HL-60 (cell line): ENCODE measurements around the gene RERG.

Experiments used
- DNase-seq, 2 experiments: peaks; one replicate each; pipeline ENCODE4 v3.0.0-alpha.2; 2010 to 2020; ENCODE audit warnings: low read depth in 1 of 2, low spot score in 1 of 2
- H3K27ac ChIP-seq: fragments of 250-450 bp; sonication (Bioruptor Pico); replicated peaks from 2 replicates; pipeline ENCODE4 v1.5.1; 2020; ENCODE audit warnings: mild to moderate bottlenecking, moderate library complexity
- H3K27me3 ChIP-seq: fragments of 250-450 bp; sonication (Bioruptor Pico); 2 replicates; pipeline ENCODE4 v1.5.1; 2021; ENCODE audit warnings: mild to moderate bottlenecking, moderate library complexity; ENCODE audit not compliant: insufficient read depth, poor library complexity, severe bottlenecking
- H3K4me3 ChIP-seq: replicated peaks from 2 replicates; pipeline ENCODE4 v1.5.1; 2011; ENCODE audit warnings: mild to moderate bottlenecking, control low read depth, low read length; ENCODE audit not compliant: insufficient read depth
- GABPA ChIP-seq: IDR thresholded peaks from 2 replicates; pipeline ENCODE4 v1.6.1; 2012; ENCODE audit warnings: low read depth
- POLR2AphosphoS5 ChIP-seq: IDR thresholded peaks from 2 replicates; pipeline ENCODE4 v1.6.1; 2012; ENCODE audit warnings: low read depth
- SPI1 ChIP-seq: IDR thresholded peaks from 2 replicates; pipeline ENCODE4 v1.6.1; 2012; ENCODE audit warnings: low read depth, mild to moderate bottlenecking, borderline replicate concordance
- TF ChIP-seq, protein P1 (sequence below): IDR thresholded peaks from 2 replicates; pipeline ENCODE4 v1.6.1; 2012; ENCODE audit warnings: low read depth; ENCODE audit not compliant: insufficient replicate concordance
- TF ChIP-seq, protein P2 (sequence below): IDR thresholded peaks from one replicate; pipeline ENCODE4 v1.5.1; 2011; ENCODE audit warnings: low read length, control low read depth, inconsistent platforms; ENCODE audit not compliant: insufficient read depth

Gene RERG

DNA sequence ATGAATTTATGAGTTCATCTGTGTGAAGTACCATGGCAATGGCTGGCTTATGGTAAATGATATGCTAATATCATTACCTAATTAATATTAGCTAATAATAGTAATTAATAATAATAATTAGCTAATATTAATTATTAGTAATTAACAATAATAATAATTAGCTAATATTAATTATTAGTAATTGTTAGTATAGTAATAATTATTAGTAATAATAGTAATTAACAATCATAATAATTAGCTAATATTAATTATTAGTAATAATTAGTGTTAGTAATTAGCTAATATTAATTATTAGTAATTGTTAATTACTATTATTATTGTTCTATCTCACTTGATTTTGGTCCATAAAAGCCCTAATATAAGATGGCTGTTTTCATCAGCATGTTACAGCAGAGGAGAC is 19.8 kb downstream of the RERG start:
- no peak overlapping the region for H3K27ac ChIP-seq
- TF ChIP-seq SPI1: no peak
- TF ChIP-seq, protein P1, sequence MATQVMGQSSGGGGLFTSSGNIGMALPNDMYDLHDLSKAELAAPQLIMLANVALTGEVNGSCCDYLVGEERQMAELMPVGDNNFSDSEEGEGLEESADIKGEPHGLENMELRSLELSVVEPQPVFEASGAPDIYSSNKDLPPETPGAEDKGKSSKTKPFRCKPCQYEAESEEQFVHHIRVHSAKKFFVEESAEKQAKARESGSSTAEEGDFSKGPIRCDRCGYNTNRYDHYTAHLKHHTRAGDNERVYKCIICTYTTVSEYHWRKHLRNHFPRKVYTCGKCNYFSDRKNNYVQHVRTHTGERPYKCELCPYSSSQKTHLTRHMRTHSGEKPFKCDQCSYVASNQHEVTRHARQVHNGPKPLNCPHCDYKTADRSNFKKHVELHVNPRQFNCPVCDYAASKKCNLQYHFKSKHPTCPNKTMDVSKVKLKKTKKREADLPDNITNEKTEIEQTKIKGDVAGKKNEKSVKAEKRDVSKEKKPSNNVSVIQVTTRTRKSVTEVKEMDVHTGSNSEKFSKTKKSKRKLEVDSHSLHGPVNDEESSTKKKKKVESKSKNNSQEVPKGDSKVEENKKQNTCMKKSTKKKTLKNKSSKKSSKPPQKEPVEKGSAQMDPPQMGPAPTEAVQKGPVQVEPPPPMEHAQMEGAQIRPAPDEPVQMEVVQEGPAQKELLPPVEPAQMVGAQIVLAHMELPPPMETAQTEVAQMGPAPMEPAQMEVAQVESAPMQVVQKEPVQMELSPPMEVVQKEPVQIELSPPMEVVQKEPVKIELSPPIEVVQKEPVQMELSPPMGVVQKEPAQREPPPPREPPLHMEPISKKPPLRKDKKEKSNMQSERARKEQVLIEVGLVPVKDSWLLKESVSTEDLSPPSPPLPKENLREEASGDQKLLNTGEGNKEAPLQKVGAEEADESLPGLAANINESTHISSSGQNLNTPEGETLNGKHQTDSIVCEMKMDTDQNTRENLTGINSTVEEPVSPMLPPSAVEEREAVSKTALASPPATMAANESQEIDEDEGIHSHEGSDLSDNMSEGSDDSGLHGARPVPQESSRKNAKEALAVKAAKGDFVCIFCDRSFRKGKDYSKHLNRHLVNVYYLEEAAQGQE: no peak
- TF ChIP-seq GABPA: no peak
- TF ChIP-seq POLR2AphosphoS5: no peak
- TF ChIP-seq, protein P2, sequence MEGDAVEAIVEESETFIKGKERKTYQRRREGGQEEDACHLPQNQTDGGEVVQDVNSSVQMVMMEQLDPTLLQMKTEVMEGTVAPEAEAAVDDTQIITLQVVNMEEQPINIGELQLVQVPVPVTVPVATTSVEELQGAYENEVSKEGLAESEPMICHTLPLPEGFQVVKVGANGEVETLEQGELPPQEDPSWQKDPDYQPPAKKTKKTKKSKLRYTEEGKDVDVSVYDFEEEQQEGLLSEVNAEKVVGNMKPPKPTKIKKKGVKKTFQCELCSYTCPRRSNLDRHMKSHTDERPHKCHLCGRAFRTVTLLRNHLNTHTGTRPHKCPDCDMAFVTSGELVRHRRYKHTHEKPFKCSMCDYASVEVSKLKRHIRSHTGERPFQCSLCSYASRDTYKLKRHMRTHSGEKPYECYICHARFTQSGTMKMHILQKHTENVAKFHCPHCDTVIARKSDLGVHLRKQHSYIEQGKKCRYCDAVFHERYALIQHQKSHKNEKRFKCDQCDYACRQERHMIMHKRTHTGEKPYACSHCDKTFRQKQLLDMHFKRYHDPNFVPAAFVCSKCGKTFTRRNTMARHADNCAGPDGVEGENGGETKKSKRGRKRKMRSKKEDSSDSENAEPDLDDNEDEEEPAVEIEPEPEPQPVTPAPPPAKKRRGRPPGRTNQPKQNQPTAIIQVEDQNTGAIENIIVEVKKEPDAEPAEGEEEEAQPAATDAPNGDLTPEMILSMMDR: no peak
- no peaks in the 10 kb centered on the region for H3K27me3 ChIP-seq
- H3K4me3 ChIP-seq: no peak overlapping the region
- DNase-seq: no peak

DNA sequence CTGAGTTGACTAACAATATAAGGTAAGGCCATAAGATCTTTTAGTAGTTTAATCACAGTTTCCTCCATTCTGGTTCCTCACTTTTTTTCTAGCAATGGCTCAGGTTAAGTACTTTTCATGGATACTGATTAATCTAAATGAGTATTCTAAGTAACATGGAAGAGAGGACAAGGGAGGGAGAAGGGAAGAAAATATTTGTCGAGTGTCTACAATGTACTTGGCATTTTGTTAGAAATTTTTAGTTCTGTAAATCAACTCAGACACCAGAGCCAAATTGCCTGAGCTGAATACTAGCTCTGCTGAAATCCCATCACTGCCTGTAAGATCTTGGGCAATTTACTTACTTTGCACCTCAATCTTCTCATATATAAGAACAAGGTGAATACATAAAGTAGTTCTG is 20.2 kb downstream of the RERG start:
- Histone ChIP-seq H3K27me3 (no peaks in the 10 kb centered on the region), H3K4me3 (no peak overlapping the region), H3K27ac (no peak overlapping the region)
- DNase-seq: no peak
- TF ChIP-seq SPI1: no peak

DNA sequence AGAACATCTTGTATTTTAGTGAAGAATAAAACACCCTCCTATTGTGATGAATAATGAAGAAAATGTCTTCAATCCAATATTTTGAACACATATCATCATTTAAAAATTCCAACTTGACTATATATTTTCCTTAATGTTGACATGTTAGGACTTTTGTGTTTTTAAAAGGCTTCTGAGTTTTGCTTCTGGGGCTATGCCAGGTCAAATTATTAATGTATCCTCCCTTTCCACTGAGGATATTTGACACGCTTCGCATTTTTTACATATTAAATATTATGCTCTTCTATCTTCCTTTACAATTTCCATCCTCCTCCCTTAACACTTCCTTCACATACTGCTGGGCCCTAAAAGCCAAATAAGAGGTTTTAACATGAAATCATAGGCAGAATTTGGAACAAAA is 20.6 kb downstream of the RERG start:
- no peak for DNase-seq
- TF ChIP-seq, protein P2: no peak
- TF ChIP-seq SPI1 (no peak), GABPA (no peak), POLR2AphosphoS5 (no peak)
- TF ChIP-seq, protein P1: no peak
- Histone ChIP-seq H3K27ac (no peak overlapping the region), H3K27me3 (no peaks in the 10 kb centered on the region), H3K4me3 (no peak overlapping the region)

DNA sequence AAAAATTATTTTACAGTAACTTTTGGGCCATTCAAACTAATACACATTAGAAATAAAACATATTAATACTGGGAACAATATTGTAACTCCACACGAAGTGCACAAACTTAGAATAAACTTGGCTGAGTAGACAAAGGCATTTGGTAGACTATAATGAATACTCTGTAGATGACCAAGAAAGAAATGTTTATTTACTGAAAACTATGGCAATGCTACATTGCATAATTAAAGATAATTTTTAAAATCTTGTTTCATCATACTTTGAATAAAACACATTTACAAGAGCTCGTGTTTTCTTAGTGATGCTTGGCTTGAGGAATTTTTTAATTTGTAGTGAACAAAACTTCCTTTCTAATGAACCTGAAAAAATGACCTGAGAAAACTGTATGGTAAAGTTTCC is 21.3 kb downstream of the RERG start:
- no peak for DNase-seq
- no peak overlapping the region for H3K27ac ChIP-seq
- no peaks in the 10 kb centered on the region for H3K27me3 ChIP-seq
- H3K4me3 ChIP-seq: no peak overlapping the region
- TF ChIP-seq SPI1 (no peak), POLR2AphosphoS5 (no peak), GABPA (no peak)
- TF ChIP-seq, protein P1: no peak
- TF ChIP-seq, protein P2: no peak
